HG03095 (cell line): ENCODE data around the gene ARSB.
A peak's percentile ranks its signal among the peaks of the same experiment; 100 is the strongest.
"Not testable (repeated sequence)": the region's sequence is repeated elsewhere in the genome, so short reads cannot be mapped to it uniquely, and the experiment has no call there.

ENCODE experiments used
- ATAC-seq: cut with Tn5 transposase; IDR thresholded peaks from one replicate; pipeline ENCODE4 v1.9.1; 2021; ENCODE audit warnings: moderate library complexity; ENCODE audit not compliant: unreplicated experiment

ARSB gene

GRCh38 chr5:78758169-78758839 lies 226.8 kb downstream of the ARSB start:
- peak; percentile 63 for ATAC-seq

DNA sequence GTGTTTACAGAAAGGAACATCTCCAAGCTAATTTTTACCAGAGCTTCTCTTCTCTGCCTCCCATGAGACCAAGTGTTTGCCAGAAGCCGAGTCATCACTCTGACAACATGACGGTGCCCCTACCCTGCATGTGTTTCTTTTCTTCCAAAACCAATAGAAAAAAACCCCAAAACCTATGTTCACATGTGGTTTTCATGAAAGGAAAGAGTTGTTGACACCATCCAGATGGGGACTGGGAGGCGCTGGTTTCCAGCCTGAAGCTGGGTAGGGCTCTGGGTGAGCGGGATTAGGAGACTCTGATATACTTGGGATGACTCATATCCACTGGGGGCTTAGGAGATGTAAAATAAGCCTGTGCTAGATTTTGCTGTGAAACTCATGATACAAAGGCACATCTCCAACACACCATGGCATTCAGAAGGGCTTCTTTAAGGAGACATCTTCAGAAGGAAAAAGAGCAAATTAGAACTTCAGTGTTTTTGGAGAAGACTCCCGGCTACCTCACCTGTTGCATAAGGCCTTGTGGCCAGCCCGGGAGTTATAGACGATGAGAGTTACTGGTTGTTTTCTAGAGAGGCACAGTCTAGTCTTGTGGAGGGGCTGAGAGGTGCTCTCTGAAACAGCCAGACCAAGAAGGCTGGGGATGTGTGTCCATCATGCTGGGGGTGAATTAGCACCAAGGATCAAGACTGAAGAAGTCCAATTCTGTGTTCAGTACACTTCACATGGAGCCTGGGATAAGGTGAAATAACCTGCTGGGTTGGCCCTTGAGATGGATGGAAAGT lies 227.6 kb downstream of the ARSB start:
- peak; percentile 31 for ATAC-seq

DNA sequence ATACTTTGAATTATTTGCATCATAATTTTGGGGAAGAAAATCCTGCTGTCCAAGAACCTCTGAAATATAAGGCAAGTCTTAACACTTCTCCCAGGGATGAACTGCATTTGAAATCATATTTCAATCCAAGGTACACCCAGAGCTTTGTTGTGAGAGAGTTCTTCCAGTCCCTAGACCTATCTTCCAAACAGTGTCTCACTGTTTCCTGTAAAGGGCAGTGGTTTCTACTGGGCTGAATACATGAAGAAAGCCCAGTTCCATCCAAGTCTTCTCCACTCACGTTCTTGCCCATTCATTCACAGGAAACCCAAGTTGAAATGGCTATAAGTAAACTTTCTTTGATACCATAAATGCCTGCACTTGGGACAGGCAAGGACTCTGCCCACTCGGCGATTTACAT lies 228.3 kb downstream of the ARSB start:
- ATAC-seq = no peak

- ATAC-seq = no peak
These were observed 229.2 kb downstream of the ARSB start for GRCh38 chr5:78755822-78756429.

DNA sequence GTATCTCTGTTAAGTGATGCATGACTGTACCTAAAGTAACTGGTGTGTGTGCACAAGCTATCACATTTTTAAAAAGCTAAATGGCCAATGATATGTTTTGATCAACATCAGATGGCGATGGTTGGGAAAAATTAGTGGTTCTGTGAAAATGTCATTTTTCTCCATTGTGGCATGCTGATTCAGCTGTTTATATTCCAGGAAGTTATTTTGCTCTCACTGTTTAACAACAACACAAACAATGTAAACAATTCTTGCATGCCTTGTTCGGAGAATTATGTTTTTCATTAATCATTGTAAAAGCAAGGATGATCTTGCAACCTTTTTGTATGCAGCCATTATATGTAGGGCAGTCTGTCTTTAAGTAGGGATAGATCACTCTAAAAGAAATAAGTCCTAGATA lies 230.5 kb downstream of the ARSB start:
- ATAC-seq = no peak

DNA sequence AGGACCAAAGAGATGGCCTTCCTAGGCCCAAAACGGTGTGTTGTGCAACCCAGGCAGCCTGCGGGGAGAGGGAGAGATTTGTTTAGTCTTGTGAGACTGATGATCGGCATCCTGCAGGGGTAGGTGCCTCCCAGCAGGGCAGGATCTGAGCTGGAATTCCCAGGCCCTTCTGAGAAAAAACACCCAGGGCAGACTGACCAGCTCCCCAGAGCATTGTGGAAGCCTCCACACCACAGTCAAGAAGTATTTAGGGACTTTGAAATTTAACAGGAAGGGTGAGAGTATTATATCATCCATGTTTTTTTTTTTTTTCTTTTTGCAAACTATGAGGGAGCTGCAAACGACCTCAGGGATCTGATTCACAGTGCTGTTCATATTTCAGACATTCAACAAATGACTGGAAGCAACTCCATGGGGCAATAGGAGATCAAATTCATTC lies 232.0 kb downstream of the ARSB start:
- no peak for ATAC-seq

DNA sequence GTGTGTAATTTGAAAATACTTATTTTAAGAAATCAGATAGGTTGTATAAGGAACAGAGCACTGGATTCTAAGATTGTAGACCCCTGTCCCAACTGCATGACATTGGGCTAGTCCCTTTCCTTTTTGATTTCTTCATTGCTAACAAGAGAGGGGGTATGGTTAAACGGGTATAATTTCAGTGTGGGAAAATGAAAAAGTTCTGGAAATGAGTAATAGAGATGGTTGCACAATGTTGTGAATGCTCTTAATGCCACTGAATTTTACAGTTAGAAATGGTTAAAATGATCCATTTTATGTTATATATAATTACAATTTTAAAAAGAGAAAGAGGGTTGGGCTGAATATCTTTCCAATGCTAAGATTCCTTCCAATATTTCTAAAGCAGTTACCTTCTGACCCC lies 233.2 kb downstream of the ARSB start:
- ATAC-seq = no peak

GRCh38 chr5:78750281-78750680 lies 234.8 kb downstream of the ARSB start:
- no peak for ATAC-seq

DNA sequence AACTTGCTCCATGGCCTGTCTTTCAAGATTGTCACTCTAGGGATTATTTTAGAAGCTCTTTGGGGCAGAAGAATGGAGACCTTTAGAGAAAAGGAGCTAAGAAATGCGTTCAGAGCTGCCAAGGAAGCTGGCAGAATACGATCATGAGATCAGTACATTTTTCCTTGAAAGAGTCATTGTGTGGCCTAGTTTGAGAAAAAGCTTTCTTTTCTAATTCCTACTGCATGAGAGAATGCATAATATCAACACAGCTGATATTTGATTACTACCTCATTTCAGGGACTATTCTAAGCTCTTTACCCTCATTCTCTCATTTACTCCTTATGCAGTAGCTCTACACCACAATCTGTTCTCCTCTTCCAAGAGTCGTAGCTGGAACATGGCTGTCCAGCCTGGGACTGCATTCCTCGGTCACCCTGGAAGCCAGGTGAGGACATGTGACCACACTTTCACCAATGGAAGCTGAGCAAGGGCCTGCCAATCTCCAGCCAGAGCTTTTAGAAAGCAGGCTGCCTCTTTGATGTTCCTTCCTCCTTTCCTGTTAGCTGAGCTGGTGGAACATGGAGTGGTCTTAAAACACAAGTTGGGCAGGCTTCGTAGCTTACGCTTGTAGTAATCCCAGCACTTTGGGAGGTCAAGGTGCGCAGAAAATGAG lies 237.3 kb downstream of the ARSB start:
- no peak for ATAC-seq

- ATAC-seq = no peak
These were observed 238.1 kb downstream of the ARSB start for GRCh38 chr5:78747055-78747454.

DNA sequence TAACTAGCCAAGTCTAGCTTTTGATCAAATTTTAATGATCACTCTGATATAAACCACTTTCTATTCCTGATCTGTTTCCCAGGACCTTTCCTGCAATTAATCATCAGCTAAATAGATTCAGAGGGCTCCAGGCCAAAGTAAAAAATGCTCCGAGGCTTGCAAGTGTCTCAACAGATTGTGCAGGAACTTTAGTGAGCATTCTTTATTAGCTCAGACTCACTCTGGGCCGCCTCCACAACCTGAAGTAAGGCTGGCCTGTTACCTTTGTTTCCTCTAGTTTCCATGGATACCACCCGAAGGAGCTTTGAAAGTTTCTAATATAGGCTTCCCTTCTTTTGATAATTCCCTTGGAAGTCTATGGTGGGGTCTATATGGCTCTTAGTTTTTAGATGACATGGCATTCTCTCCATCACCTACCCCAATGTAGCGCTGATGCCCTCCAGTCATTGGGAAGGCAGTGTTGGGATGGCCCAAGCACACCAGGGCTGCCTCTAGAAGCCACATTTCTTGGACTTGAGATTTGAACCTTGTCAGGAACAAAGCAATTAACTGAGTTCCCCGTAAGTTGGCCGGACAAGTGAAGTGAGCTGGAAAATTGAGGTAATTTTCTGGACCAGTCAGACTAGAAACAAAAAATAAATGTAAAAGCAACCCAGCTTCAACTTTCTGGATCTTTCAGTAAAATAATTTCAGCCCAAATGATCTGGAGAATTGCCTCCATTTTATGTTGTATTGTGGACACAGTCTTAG lies 238.9 kb downstream of the ARSB start:
- ATAC-seq = no peak

DNA sequence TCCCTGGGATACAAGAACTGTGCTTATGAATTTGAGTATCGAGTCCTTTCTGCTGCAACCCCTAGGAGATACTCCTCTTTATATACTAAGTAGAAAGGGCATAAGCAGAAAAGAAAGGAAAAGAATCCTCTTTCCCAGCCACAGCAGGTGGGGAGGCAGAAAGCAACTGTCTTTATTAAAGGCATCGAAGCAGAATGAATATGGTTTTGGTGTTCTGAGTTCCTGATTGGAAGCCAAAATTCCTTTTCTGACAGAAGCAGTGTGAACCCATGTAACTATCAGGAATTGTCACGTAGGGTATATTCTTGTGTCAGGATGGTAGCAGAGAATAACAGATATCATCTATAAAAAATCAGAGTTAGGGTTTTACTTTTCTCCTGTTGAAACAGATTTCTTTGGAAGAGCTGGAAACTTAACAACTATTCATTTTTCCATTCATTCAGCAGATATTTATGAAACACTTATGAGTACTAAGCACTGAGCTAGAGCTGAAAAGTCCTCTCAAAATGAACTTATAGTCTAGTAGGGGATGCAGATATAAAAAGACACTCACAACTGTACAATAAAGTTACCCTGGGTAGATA lies 240.1 kb downstream of the ARSB start:
- ATAC-seq = no peak

DNA sequence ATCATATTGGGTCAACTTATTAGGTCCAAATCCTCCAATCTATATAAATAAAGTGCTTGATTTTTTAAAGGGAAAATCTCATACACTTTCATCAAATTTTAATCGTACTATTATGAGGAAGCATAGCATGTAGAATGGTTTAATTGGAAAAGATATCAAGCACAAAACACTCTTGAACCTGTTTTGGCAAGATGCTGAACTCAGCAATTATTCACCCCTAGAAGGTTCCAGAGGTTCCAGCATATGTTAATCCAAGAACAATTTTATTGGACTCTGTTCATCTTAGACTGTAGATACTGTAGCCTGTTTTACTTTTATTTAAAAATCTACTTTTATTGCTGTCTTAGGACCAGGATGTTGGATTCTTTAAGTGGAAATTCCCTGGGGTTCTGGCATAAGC lies 244.1 kb downstream of the ARSB start:
- ATAC-seq = no peak

DNA sequence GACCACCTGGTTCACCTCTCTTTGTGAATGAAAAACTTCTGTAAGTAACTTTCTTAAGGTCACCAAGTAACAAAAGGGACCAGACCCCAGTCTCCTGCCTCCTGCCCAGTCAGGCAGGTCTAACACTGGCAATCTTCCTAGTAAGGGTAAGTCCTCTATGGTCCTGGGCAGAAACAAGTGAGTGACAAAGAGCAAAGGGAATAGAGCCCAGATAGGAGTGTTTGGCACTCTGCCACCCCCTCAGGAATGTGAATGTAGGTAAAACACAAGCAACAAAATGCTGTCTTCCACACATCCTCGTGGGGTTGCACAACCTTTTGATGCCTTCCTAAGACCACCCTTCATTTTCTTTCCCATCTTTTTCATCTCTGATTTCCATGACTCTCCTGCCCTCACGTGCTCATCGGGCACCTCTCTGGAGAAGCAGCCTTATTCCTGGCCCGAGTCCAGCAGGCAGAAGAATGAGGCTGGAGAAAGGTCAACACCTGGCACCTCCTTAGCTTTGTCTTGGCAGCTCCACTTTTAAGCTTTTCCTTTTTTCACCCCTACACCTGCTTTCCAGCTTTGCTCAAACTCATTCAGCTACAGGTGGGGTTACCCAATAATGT lies 246.3 kb downstream of the ARSB start:
- ATAC-seq = no peak

GRCh38 chr5:78738104-78738503 lies 247.0 kb downstream of the ARSB start:
- no peak for ATAC-seq

DNA sequence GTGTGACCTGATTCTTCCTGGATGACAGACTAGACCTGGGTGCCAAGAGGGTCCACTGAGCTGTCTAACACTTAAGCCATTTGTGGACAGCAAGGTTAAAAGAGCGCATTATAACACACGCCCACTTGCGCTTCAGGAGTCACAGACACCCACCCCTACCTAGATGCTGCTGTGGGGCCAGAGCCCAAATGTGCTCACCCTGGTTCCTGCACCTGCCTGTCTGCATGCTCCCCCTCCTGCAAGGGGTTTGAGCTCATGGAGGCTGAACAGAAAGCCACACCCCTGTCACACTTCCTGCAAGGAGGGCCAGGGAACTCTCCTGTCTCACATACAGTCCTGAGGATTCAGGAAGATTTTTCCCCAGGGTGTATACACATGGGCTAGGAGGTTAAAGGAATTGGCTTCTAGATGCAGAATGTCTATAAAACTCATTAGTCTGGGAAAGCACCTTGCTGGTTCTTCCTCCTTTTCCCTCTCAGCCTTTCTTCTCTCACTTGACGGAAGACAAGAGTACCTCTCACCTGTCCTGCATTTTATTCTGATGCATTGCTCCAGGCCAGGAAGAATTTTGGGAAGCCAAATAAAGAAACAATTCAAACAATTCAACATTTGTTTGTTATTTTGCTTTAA lies 249.2 kb downstream of the ARSB start:
- ATAC-seq = no peak

GRCh38 chr5:78734950-78735349 lies 250.2 kb downstream of the ARSB start:
- ATAC-seq = no peak

DNA sequence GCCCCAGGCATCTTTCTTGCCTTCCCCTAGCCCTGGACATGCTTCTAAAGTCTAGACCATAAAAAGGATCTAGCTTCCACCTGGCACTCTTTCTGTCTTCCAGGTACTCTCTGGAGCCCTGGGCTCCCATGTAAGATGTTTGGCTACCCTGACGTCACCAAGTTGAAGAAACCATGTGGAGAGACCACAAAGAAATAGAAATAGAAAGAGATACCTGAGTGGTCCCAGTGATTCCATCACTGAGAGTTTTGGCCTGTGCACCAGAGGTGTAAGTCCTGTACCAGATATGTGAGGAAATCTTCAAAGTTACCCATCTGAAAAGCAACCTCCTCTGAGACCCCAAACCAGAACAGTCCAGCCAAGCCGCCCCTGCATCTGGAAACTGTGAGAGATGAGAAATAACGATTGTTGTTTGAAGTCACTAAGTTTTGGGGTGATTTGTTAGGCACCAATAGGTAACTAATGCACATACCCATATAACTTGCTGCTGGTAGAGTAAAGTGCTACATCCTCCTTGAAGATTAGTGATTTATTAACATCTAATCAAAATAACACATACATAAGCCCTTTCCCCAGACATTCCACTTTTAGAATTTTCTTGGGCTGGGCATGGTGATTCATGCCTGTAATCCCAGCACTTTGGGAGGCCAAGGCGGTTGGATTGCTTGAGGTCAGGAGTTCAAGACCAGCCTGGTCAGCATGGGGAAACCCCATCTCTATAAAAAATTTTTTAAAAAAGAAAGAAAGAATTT lies 250.8 kb downstream of the ARSB start:
- no peak for ATAC-seq

DNA sequence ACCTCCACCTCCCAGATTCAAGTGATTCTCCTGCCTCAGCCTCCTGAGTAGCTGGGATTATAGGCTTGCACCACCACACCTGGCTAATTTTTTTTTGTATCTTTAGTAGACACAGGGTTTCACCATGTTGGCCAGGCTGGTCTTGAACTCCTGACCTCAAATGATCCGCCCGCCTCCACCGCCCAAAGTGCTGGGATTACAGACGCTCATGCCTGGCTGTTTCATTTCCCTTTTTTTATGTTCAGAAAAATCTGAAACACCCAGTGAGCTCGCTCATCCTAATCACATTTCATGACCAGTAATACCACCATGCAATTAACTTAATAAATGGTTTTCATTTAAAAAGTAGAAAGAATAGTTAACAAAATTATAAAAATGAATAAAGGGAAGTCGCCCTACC lies 252.4 kb downstream of the ARSB start:
- ATAC-seq = not testable (repeated sequence)
